ENCODE measurements around the gene EPHA4.

- TF ChIP-seq GATA2 (IDR thresholded peaks at IDR 0.05; ENCODE audit: low read depth, low read length), result no peak
- no peak for TF ChIP-seq GATA3 (IDR thresholded peaks at IDR 0.05; ENCODE audit: low read depth, low read length)
Measured at GRCh38 chr2:221571025-221571550, 1.0 kb downstream of the EPHA4 start.
